HG02885 (cell line): Measurements from ENCODE around the gene TCTN2.
A peak's percentile ranks its signal among the peaks of the same experiment; 100 is the strongest.

Experiments used
- ATAC-seq: cut with Tn5 transposase; IDR thresholded peaks from one replicate; pipeline ENCODE4 v1.9.1; 2021; ENCODE audit warnings: mild to moderate bottlenecking; ENCODE audit not compliant: unreplicated experiment, poor library complexity

TCTN2 gene

GRCh38 chr12:123670882-123671728, at the start of gene TCTN2:
Gene TCTN2 (plus strand): TSS chr12:123671113. CDS start chr12:123671241, 128 bp downstream.
- peak; percentile 100 for ATAC-seq

GRCh38 chr12:123621619-123622530, 49.0 kb upstream of the TCTN2 start:
- no peak for ATAC-seq

- ATAC-seq, result peak; percentile 95
Observed at GRCh38 chr12:123633379-123634141, 37.4 kb upstream of the TCTN2 start, which contains the start of the genes EIF2B1 and GTF2H3. Gene EIF2B1 (minus strand): TSS chr12:123633686. CDS start chr12:123633557, 129 bp downstream. Gene GTF2H3 (plus strand): TSS chr12:123633829. CDS start chr12:123633860, 31 bp downstream.

GRCh38 chr12:123634142-123634561, 36.8 kb upstream of the TCTN2 start:
- no peak for ATAC-seq

- no peak for ATAC-seq
Observed at GRCh38 chr12:123643911-123644310, 27.0 kb upstream of the TCTN2 start.

GRCh38 chr12:123645380-123645779, 25.5 kb upstream of the TCTN2 start:
- ATAC-seq, result no peak

- ATAC-seq, result no peak
Observed at GRCh38 chr12:123645878-123646277, 25.0 kb upstream of the TCTN2 start.

GRCh38 chr12:123648401-123648800, 22.5 kb upstream of the TCTN2 start:
- ATAC-seq, result no peak

GRCh38 chr12:123654129-123654701, 16.7 kb upstream of the TCTN2 start:
- ATAC-seq, result no peak

- peak; percentile 79 for ATAC-seq
Observed at GRCh38 chr12:123655420-123655819, 15.5 kb upstream of the TCTN2 start.

- no peak for ATAC-seq
Observed at GRCh38 chr12:123656392-123656791, 14.5 kb upstream of the TCTN2 start.

- ATAC-seq, result no peak
Observed at GRCh38 chr12:123657211-123657610, 13.7 kb upstream of the TCTN2 start.

GRCh38 chr12:123659996-123660727, 10.8 kb upstream of the TCTN2 start:
- ATAC-seq, result no peak

GRCh38 chr12:123667771-123668170, 3.1 kb upstream of the TCTN2 start:
- ATAC-seq, result no peak

- ATAC-seq, result no peak
Observed at GRCh38 chr12:123671876-123672275, 963 bp downstream of the TCTN2 start.

GRCh38 chr12:123675436-123675835, 4.5 kb downstream of the TCTN2 start:
- ATAC-seq, result no peak

- no peak for ATAC-seq
Observed at GRCh38 chr12:123676616-123677320, 5.9 kb downstream of the TCTN2 start.

- no peak for ATAC-seq
Observed at GRCh38 chr12:123678981-123679380, 8.1 kb downstream of the TCTN2 start.
